ENCODE results near the gene CNBD2. TPM values are rescaled to one million over a fixed set of nuclear protein-coding genes. Genes with fewer than 3 reads are reported as not detected.
"Not testable (repeated sequence)": the region's sequence is repeated elsewhere in the genome, so short reads cannot be mapped to it uniquely, and the experiment has no call there.

The CNBD2 gene
- polyA plus RNA-seq, 3 donors = 8.0 to 11.3 (median 9.3) TPM

- H3K4me2 ChIP-seq (replicated peaks; ENCODE audit: extremely low read depth, low read length, poor library complexity, severe bottlenecking) = no peak overlapping the region
- no peaks in the 10 kb centered on the region for H3K27me3 Mint-ChIP-seq (ENCODE audit: low read depth in 3 of 3)
- H3K36me3 Mint-ChIP-seq = peaks cover 36 to 53% of the 10 kb centered on the region in 2 donors
- peaks cover 15% of the 10 kb centered on the region for H3K79me2 ChIP-seq (ENCODE audit: insufficient read depth, low read length)
- no peaks in the 10 kb centered on the region for H3K9me3 ChIP-seq (replicated peaks in 1 of 2; ENCODE audit: control insufficient read depth in 1 of 2, insufficient read depth in 1 of 2, low read length in 2 of 2)
- H3K4me3 ChIP-seq (replicated peaks in 1 of 3; ENCODE audit: low read depth in 2 of 3, low read length in 3 of 3) = no peak overlapping the region
- whole genome bisulfite sequencing (ENCODE audit: insufficient coverage) = no CpG with 5 or more reads among the region's 2 CpGs
- peak overlapping the region in 2 of 7 donors; percentile 57 to 77 for H3K27ac Mint-ChIP-seq
- H3K4me1 ChIP-seq (ENCODE audit: control insufficient read depth in 1 of 2, insufficient read depth in 2 of 2, low read length in 2 of 2) = peaks cover 9 to 10% of the 10 kb centered on the region in 2 donors
- H3K9ac ChIP-seq (ENCODE audit: insufficient read depth, low read length, poor library complexity, severe bottlenecking) = no peak overlapping the region
- H3K27me3 ChIP-seq (ENCODE audit: control insufficient read depth in 2 of 2, insufficient read depth in 2 of 2, low read length in 2 of 2) = no peaks in the 10 kb centered on the region
- no peak overlapping the region for H2AFZ ChIP-seq (ENCODE audit: insufficient read depth, low read depth, low read length, poor library complexity, severe bottlenecking)
- no peak for DNase-seq
- H4K20me1 ChIP-seq (ENCODE audit: insufficient read depth, low read length) = peaks cover 28% of the 10 kb centered on the region
- H3K9me3 Mint-ChIP-seq = no peaks in the 10 kb centered on the region
- peaks cover 43 to 57% of the 10 kb centered on the region in 2 donors for H3K36me3 ChIP-seq (replicated peaks in 1 of 2; ENCODE audit: control insufficient read depth in 1 of 2, insufficient read depth in 2 of 2, low read length in 2 of 2)
- no peak overlapping the region for H3K4me3 Mint-ChIP-seq
- no peak overlapping the region for H3K27ac ChIP-seq (ENCODE audit: low read depth in 1 of 2, low read length in 2 of 2)
- intact Hi-C loops (cut with micrococcal nuclease) = no loop called here
- TF ChIP-seq CTCF (IDR thresholded peaks at IDR 0.05) = no peak
- H3K4me1 Mint-ChIP-seq = peaks cover 9% of the 10 kb centered on the region
These were observed 20.5 kb upstream of the CNBD2 start for GRCh38 chr20:35947907-35948306.

- H3K36me3 Mint-ChIP-seq = peaks cover 24 to 36% of the 10 kb centered on the region in 2 donors
- H3K79me2 ChIP-seq (ENCODE audit: insufficient read depth, low read length) = peaks cover 27% of the 10 kb centered on the region
- no peak overlapping the region for H3K4me3 ChIP-seq (replicated peaks in 1 of 3; ENCODE audit: low read depth in 2 of 3, low read length in 3 of 3)
- no peak overlapping the region for H2AFZ ChIP-seq (ENCODE audit: insufficient read depth, low read depth, low read length, poor library complexity, severe bottlenecking)
- no peak overlapping the region for H3K4me2 ChIP-seq (replicated peaks; ENCODE audit: extremely low read depth, low read length, poor library complexity, severe bottlenecking)
- no peaks in the 10 kb centered on the region for H3K27me3 Mint-ChIP-seq (ENCODE audit: low read depth in 3 of 3)
- peaks cover 17 to 24% of the 10 kb centered on the region in 2 donors for H3K4me1 ChIP-seq (ENCODE audit: control insufficient read depth in 1 of 2, insufficient read depth in 2 of 2, low read length in 2 of 2)
- H3K27ac Mint-ChIP-seq = no peak overlapping the region
- H3K27ac ChIP-seq (ENCODE audit: low read depth in 1 of 2, low read length in 2 of 2) = no peak overlapping the region
- no peak overlapping the region for H3K4me3 Mint-ChIP-seq
- H3K36me3 ChIP-seq (replicated peaks in 1 of 2; ENCODE audit: control insufficient read depth in 1 of 2, insufficient read depth in 2 of 2, low read length in 2 of 2) = peaks cover 30 to 38% of the 10 kb centered on the region in 2 donors
- intact Hi-C loops (cut with micrococcal nuclease) = loop anchor here in 1 of 2 donors (10.0 kb wide), 1 partner anchor 115 kb away; no protein-coding TSS in a partner anchor
- no peak overlapping the region for H3K9ac ChIP-seq (ENCODE audit: insufficient read depth, low read length, poor library complexity, severe bottlenecking)
- peaks cover 16% of the 10 kb centered on the region for H3K4me1 Mint-ChIP-seq
- no peak for TF ChIP-seq CTCF (IDR thresholded peaks at IDR 0.05)
- no peak for DNase-seq
- H3K9me3 Mint-ChIP-seq = no peaks in the 10 kb centered on the region
- H3K27me3 ChIP-seq (ENCODE audit: control insufficient read depth in 2 of 2, insufficient read depth in 2 of 2, low read length in 2 of 2) = no peaks in the 10 kb centered on the region
- 96% methylated on average over 4 of the region's 7 CpGs for WGBS (ENCODE audit: insufficient coverage)
- H3K9me3 ChIP-seq (replicated peaks in 1 of 2; ENCODE audit: control insufficient read depth in 1 of 2, insufficient read depth in 1 of 2, low read length in 2 of 2) = no peaks in the 10 kb centered on the region
- H4K20me1 ChIP-seq (ENCODE audit: insufficient read depth, low read length) = peaks cover 28% of the 10 kb centered on the region
These were observed 18.3 kb upstream of the CNBD2 start for GRCh38 chr20:35950093-35950492.

- peaks cover 22 to 29% of the 10 kb centered on the region in 2 donors for H3K4me1 ChIP-seq (ENCODE audit: control insufficient read depth in 1 of 2, insufficient read depth in 2 of 2, low read length in 2 of 2)
- not testable (repeated sequence) for DNase-seq; H3K4me3 Mint-ChIP-seq; H3K9me3 ChIP-seq (replicated peaks in 1 of 2; ENCODE audit: control insufficient read depth in 1 of 2, insufficient read depth in 1 of 2, low read length in 2 of 2); H3K9me3 Mint-ChIP-seq; H2AFZ ChIP-seq (ENCODE audit: insufficient read depth, low read depth, low read length, poor library complexity, severe bottlenecking); H3K27me3 Mint-ChIP-seq (ENCODE audit: low read depth in 3 of 3); H3K9ac ChIP-seq (ENCODE audit: insufficient read depth, low read length, poor library complexity, severe bottlenecking); H3K27me3 ChIP-seq (ENCODE audit: control insufficient read depth in 2 of 2, insufficient read depth in 2 of 2, low read length in 2 of 2)
- intact Hi-C loops (cut with micrococcal nuclease) = loop anchor here in 1 of 2 donors (10.0 kb wide), 1 partner anchor 113 kb away; no protein-coding TSS in a partner anchor
- peak overlapping the region; percentile 99 for H3K4me2 ChIP-seq (replicated peaks; ENCODE audit: extremely low read depth, low read length, poor library complexity, severe bottlenecking)
- H3K79me2 ChIP-seq (ENCODE audit: insufficient read depth, low read length) = peaks cover 31% of the 10 kb centered on the region
- Mint-ChIP-seq H3K36me3 (peaks cover 20 to 21% of the 10 kb centered on the region in 2 donors), H3K4me1 (peaks cover 21% of the 10 kb centered on the region), H3K27ac (peak overlapping the region in 6 of 7 donors; percentile 96 to 99 (median 98))
- H4K20me1 ChIP-seq (ENCODE audit: insufficient read depth, low read length) = peaks cover 24% of the 10 kb centered on the region
- peak overlapping the region in 1 of 3 experiments; percentile 94 for H3K4me3 ChIP-seq (replicated peaks in 1 of 3; ENCODE audit: low read depth in 2 of 3, low read length in 3 of 3)
- peak overlapping the region; percentile 96 to 99 for H3K27ac ChIP-seq (ENCODE audit: low read depth in 1 of 2, low read length in 2 of 2)
- WGBS (ENCODE audit: insufficient coverage) = 97% methylated on average over 8 of the region's 14 CpGs
- peaks cover 22 to 23% of the 10 kb centered on the region in 2 donors for H3K36me3 ChIP-seq (replicated peaks in 1 of 2; ENCODE audit: control insufficient read depth in 1 of 2, insufficient read depth in 2 of 2, low read length in 2 of 2)
These were observed 16.3 kb upstream of the CNBD2 start for GRCh38 chr20:35952080-35952479.

Data from CD14-positive monocyte (primary cell).